Activated B cell treated with CpG ODN at 0.5 μM for 24 hours (primary cell): ENCODE results near the gene NFASC. TPM values are rescaled to one million over a fixed set of nuclear protein-coding genes. Genes with fewer than 3 reads are reported as not detected.

Experiments
- ATAC-seq: fragments of 200-7000 bp; cut with Tn5 transposase; one replicate; pipeline ENCODE4 v1.10.0; 2021; ENCODE audit warnings: low read depth, mild to moderate bottlenecking, moderate library complexity
- CTCF ChIA-PET: fragments of 350-600 bp; sonication (Branson Sonifier 250); formaldehyde crosslinking; loops from one replicate; lab custom pipeline; 2021; ENCODE audit warnings: antibody characterized with exemption; lab: Charles Lee
- POLR2A ChIA-PET: fragments of 350-600 bp; sonication (Branson Sonifier 250); formaldehyde crosslinking; loops from one replicate; lab custom pipeline; 2021; ENCODE audit warnings: antibody characterized with exemption; lab: Charles Lee
- DNase-seq: peaks from one replicate; pipeline ENCODE4 v3.0.0; 2022
- H3K27ac Mint-ChIP-seq: one replicate; pipeline ENCODE4 v1.8.0; 2020; ENCODE audit warnings: mixed read lengths
- H3K27me3 Mint-ChIP-seq: one replicate; pipeline ENCODE4 v1.8.0; 2021; ENCODE audit warnings: mixed read lengths
- H3K36me3 Mint-ChIP-seq: one replicate; pipeline ENCODE4 v1.8.0; 2021; ENCODE audit warnings: low read depth, mixed read lengths
- H3K4me1 Mint-ChIP-seq: one replicate; pipeline ENCODE4 v1.8.0; 2021; ENCODE audit warnings: mixed read lengths
- H3K4me3 Mint-ChIP-seq: one replicate; pipeline ENCODE4 v1.8.0; 2020; ENCODE audit warnings: mild to moderate bottlenecking, mixed read lengths
- H3K9me3 Mint-ChIP-seq: one replicate; pipeline ENCODE4 v1.8.0; 2020; ENCODE audit warnings: mixed read lengths
- intact Hi-C: fragments of 100-400 bp; cut with micrococcal nuclease; formaldehyde crosslinking; loops from one replicate; pipeline ENCODE4 v1.15.1; 2024
- total RNA-seq: library from RNA; stranded (reverse); gene quantifications from 2 replicates; pipeline ENCODE4 v1.2.3, GENCODE V29; 2022
- TF ChIP-seq, protein P1 (sequence below): fragments of 200-600 bp; IDR thresholded peaks from one replicate; pipeline ENCODE4 v1.8.0; 2022; ENCODE audit warnings: antibody characterized with exemption, mild to moderate bottlenecking

NFASC gene
- total RNA-seq, 1 donor from 2014 or later = 0.07 TPM

DNA sequence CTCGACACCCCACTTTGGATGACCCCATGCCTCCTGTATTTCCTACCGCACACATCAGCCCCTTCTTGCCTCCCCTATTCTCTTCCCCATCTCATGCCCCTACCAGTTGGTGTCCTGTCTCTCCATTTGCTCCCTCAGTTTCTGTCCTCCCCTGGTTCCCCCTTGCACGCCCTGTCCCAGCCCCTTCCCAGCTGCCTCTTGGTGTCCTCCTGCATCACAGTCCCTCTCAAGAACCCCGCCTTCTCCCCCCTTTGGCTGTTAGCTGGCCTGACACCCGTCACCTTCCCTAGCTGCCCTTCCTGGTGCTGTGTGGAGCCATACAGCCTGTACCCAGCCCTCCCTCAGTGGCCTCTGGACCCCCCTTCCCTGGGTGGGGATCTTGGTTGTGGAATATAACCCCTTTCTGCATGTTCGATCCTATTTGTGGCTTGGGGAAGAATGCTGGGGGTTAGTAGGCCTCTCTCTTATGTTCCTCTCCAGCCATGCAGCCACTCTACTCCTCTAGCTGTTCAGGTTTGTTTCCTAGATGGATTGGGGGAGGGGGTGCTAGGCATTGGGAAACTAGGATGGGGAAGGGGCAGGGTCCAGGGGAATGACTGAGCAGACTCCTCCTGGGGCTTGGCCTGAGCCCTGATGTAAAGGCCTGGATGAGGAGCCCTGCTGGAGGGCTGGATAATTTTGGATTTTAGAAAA lies 41.4 kb upstream of the NFASC start:
- CTCF ChIA-PET = no interaction called here
- H3K27me3 Mint-ChIP-seq = peaks cover 48% of the 10 kb centered on the region

DNA sequence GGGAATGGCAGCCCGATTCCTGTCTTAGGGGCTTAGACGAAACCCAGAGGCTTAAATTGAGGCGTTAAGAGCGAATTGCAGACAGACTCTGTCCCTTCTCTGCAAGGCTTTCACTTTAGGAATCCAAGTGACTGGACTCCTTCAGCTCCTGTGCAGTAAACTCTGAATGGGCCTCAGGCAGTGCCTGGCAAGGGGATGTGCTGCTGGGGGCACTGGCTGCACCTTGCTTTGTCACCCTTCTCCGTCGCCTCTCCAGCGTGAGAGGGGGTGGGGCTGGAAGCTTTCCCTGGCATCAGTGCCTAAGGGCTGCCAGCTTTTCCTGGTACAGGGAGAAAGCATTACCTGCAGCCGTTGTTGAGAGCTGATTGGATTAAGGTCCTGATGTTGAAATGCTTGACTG lies 39.9 kb upstream of the NFASC start:
- peaks cover 8% of the 10 kb centered on the region for H3K4me1 Mint-ChIP-seq
- TF ChIP-seq, protein P1, sequence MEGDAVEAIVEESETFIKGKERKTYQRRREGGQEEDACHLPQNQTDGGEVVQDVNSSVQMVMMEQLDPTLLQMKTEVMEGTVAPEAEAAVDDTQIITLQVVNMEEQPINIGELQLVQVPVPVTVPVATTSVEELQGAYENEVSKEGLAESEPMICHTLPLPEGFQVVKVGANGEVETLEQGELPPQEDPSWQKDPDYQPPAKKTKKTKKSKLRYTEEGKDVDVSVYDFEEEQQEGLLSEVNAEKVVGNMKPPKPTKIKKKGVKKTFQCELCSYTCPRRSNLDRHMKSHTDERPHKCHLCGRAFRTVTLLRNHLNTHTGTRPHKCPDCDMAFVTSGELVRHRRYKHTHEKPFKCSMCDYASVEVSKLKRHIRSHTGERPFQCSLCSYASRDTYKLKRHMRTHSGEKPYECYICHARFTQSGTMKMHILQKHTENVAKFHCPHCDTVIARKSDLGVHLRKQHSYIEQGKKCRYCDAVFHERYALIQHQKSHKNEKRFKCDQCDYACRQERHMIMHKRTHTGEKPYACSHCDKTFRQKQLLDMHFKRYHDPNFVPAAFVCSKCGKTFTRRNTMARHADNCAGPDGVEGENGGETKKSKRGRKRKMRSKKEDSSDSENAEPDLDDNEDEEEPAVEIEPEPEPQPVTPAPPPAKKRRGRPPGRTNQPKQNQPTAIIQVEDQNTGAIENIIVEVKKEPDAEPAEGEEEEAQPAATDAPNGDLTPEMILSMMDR = no peak
- intact Hi-C loops = no loop called here

More for the DNA sequence above, 41.4 kb upstream of the NFASC start:
- peak overlapping the region; percentile 39 for H3K4me3 Mint-ChIP-seq
- POLR2A ChIA-PET = interaction anchor here (0.5 kb wide), 1 partner anchor 1253 kb away, joined by 3 read pairs; no protein-coding TSS in a partner anchor
- intact Hi-C loops = no loop called here
- TF ChIP-seq, protein P1 = no peak
- no peaks in the 10 kb centered on the region for H3K9me3 Mint-ChIP-seq
- no peak for ATAC-seq
- H3K27ac Mint-ChIP-seq = no peak overlapping the region
- no peaks in the 10 kb centered on the region for H3K36me3 Mint-ChIP-seq
- DNase-seq = no peak
- peaks cover 8% of the 10 kb centered on the region for H3K4me1 Mint-ChIP-seq

DNA sequence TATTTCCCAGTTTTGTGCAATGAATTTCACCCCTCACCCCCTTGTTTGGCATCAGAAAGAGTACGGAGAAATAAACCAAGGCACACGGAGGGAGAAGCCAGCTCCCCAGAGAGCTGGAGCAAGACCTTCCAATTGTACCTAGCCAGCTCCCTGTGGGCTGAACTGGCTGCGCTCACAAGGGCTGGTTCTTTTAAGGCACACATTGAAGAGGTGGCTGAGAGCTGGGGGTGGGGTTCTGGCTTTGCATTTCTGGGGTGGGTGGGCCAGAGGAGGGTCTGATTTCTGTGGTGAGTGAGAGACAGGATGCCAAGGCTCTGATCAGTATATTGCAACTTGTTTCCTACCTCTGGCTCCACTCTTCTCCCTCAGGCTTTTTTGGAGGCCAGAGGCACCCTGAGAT lies 39.5 kb upstream of the NFASC start:
- Mint-ChIP-seq H3K27me3 (peaks cover 49% of the 10 kb centered on the region), H3K36me3 (no peaks in the 10 kb centered on the region), H3K4me1 (peaks cover 8% of the 10 kb centered on the region), H3K9me3 (no peaks in the 10 kb centered on the region), H3K27ac (no peak overlapping the region), H3K4me3 (no peak overlapping the region)
- intact Hi-C loops = no loop called here
- ChIA-PET CTCF (no interaction called here), POLR2A (no interaction called here)
- TF ChIP-seq, protein P1 = no peak
- DNase-seq = no peak
- ATAC-seq = no peak

More for the DNA sequence above, 39.9 kb upstream of the NFASC start:
- ATAC-seq (no peak), DNase-seq (no peak)
- no peaks in the 10 kb centered on the region for H3K9me3 Mint-ChIP-seq
- CTCF ChIA-PET = no interaction called here
- no peak overlapping the region for H3K4me3 Mint-ChIP-seq
- no peak overlapping the region for H3K27ac Mint-ChIP-seq
- POLR2A ChIA-PET = no interaction called here
- H3K36me3 Mint-ChIP-seq = no peaks in the 10 kb centered on the region
- H3K27me3 Mint-ChIP-seq = peaks cover 47% of the 10 kb centered on the region

DNA sequence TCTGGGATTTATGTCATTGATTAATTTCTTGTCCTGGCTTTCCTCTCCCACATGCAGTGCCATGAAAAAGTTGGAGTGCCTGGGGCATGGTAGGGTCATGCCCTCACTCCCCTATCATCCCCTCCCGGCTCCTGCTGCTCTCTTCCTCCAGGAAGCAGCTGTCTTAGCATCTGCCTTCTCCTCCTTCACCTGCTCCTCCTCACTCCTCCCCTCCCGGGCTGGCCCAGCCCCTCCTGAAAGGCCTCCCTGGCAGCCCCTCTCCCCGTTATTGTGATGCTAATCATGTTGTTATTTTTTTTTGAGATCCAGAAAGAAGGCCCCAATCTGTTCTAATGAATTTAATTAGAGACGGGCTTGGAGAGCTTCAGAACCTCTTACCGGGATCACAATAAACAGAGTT lies 36.3 kb upstream of the NFASC start:
- Mint-ChIP-seq H3K4me1 (peaks cover 2% of the 10 kb centered on the region), H3K27ac (no peak overlapping the region), H3K27me3 (peaks cover 56% of the 10 kb centered on the region), H3K4me3 (no peak overlapping the region), H3K36me3 (no peaks in the 10 kb centered on the region), H3K9me3 (no peaks in the 10 kb centered on the region)
- no peak for DNase-seq
- CTCF ChIA-PET = no interaction called here
- no peak for ATAC-seq
- TF ChIP-seq, protein P1 = no peak
- intact Hi-C loops = no loop called here
- POLR2A ChIA-PET = no interaction called here

GRCh38 chr1:204834752-204835151 lies 35.9 kb upstream of the NFASC start:
- no peak overlapping the region for H3K4me3 Mint-ChIP-seq
- intact Hi-C loops = no loop called here
- CTCF ChIA-PET = no interaction called here

More at GRCh38 chr1:204834752-204835151, 35.9 kb upstream of the NFASC start:
- Mint-ChIP-seq H3K27ac (no peak overlapping the region), H3K36me3 (no peaks in the 10 kb centered on the region), H3K27me3 (peaks cover 54% of the 10 kb centered on the region), H3K4me1 (no peaks in the 10 kb centered on the region), H3K9me3 (no peaks in the 10 kb centered on the region)
- TF ChIP-seq, protein P1 = no peak
- POLR2A ChIA-PET = no interaction called here
- no peak for DNase-seq
- no peak for ATAC-seq
